Peyer's patch (tissue), 4 donors: Measurements from ENCODE around the gene TRMT112.

Experiments used
- CTCF ChIP-seq, 6 experiments: fragments of 450-650 bp in 4 of 6; fragments of 200-600 bp in 2 of 6; sonication (generic) in 1 of 6; IDR thresholded peaks; one replicate each; pipeline ENCODE4 v1.5.1; 2017 to 2019; ENCODE audit warnings: antibody characterized with exemption in 6 of 6, mild to moderate bottlenecking in 3 of 6, moderate library complexity in 1 of 6
- POLR2A ChIP-seq, 2 donors: fragments of 450-650 bp; IDR thresholded peaks; one replicate each; pipeline ENCODE4 v1.5.1; 2017; ENCODE audit warnings: antibody characterized with exemption in 2 of 2, mild to moderate bottlenecking in 2 of 2, moderate library complexity in 2 of 2

GRCh38 chr11:64357446-64357845 is 40.1 kb upstream of the TRMT112 start:
- no peak for TF ChIP-seq CTCF (IDR thresholded peaks at IDR 0.05)
- TF ChIP-seq POLR2A (IDR thresholded peaks at IDR 0.05): no peak
